Lower leg skin (tissue), 3 donors: ENCODE data around the gene EPHA1.

ENCODE experiments used
- CTCF ChIP-seq, 3 donors: fragments of 450-650 bp; IDR thresholded peaks; one replicate each; pipeline ENCODE4 v1.5.1; 2016; ENCODE audit warnings: antibody characterized with exemption in 3 of 3, mild to moderate bottlenecking in 3 of 3, moderate library complexity in 2 of 3
- POLR2A ChIP-seq, 2 donors: fragments of 450-650 bp; IDR thresholded peaks; one replicate each; pipeline ENCODE4 v1.6.1; 2016 to 2017; ENCODE audit warnings: antibody characterized with exemption in 2 of 2, mild to moderate bottlenecking in 1 of 2, moderate library complexity in 1 of 2

GRCh38 chr7:143383642-143383957, 25.1 kb downstream of the EPHA1 start:
- TF ChIP-seq CTCF (IDR thresholded peaks at IDR 0.05) = no peak
- no peak for TF ChIP-seq POLR2A (IDR thresholded peaks at IDR 0.05)
